HG02884 (cell line): ENCODE measurements around the gene CIB4.

Experiments
- ATAC-seq: cut with Tn5 transposase; IDR thresholded peaks from one replicate; pipeline ENCODE4 v1.9.1; 2021; ENCODE audit warnings: mild to moderate bottlenecking, moderate library complexity; ENCODE audit not compliant: unreplicated experiment

Gene CIB4

DNA sequence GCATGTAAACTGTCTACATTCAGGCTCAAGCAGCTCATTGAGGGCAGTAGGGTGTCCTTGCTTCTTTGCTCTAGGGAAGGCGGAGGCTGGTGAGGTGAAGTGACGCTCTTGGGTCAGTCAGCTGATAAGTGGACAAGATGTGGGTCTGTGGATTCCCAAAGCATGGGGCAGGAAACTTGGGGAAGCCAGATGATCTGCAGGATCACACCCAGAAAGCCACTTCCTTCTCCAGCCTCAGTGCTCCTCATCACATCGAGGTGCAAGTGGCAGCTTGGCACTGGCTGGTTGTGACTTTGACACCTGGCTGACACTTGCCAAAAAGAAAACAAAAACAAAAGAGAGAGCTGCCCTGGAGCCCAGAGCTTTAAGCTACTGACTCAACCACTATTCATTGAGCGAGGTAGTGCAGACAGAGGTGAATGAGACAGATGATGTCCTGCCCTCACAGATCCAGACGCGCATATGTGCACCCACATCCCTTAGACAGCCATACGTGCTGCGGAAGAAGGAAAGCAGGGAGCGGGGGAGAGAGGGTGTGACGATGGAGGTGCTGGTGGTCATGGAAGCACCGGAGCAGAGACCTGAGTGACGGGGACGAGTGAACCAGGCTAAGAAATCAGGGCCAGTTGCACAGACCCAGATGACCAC, 3.1 kb upstream of the CIB4 start:
- no peak for ATAC-seq

DNA sequence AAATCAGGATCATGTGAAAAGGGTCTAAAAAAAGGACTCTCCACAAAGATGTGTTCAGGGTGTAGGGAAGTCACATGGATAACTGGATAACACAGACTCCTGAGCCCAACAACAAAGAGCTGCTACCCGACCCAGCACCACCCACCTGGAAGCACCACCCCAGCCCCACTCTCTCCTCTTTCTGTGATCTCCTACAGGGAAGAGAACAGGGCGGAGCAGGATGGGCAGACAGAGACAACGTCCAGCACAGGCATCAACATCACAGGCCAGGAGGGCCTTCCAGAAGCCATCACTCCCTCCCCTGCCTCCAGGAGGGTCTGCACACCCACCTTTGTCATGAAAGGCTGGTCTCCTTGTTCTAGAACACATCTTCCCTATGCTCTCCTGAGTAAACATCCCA, 1.3 kb upstream of the CIB4 start:
- ATAC-seq: no peak

DNA sequence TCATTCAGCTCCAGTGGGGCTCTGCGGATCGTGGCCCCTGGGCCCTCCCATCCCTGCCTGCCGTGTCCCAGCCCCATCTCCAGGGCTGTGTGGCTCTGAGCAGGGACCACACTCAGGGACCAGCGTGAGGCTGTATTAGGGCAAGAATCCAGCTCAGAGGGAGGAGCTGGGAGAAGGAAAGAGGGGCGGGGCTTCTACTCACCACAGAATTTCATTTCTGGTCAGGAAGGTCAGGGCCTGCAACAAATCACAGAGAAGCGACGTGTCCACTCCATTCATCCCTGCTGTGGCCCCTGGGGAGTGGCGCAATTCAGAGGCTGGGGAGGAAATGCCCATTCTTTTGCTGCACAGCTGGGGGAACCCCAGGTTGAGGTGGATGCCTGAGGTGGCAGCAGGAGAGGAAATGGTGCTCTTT, 828 bp downstream of the CIB4 start:
- ATAC-seq: no peak

DNA sequence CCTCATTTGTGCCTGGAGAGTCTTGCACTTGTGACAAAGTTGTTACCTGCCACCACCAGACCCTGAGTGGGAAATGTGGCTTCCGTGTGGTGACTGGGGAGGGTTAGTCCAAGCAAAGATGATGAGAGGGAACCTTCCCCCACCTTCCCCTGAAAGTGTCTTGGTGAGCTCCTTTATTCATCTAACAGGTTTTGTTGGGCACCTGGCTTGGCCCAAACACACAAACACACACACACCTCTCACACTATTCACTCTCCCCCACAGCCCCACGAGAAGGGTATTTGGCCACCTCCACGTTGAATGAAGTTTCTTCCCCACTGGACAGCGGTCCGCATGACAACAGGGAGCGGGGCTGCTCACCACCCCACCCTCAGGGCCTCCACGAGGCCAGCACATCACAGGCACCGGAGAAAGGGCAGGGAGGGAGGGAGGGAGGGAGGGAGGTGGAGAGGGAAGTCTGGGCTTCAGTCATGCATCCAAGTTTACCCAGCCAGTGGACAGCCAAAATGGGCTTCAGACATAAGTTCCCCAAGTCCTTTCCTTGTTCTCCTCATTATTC, 1.4 kb downstream of the CIB4 start:
- no peak for ATAC-seq

DNA sequence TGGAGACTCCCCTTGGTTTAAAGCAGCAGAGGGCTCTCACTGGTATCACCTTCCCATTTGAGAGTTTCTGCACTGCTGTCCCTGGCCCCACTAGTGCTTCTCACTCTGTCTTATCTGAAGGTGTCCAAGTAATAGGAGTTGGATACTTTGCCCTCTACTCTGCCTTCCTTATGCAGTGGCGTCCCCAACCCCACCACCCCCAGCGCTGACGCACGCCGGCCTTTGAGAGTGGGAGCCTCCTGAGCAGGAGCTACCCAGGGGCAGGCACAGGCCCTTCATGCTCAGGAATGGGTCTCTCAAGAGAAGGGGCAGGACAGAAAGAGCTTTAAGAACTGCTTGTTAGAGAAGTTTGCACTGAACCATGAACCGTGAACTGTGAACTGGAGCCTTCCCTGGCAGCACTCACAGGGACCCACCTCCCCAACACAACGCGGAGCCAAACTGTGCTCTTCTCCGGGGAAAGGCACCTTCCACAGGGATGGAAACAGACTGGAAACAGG, 3.3 kb downstream of the CIB4 start:
- no peak for ATAC-seq

DNA sequence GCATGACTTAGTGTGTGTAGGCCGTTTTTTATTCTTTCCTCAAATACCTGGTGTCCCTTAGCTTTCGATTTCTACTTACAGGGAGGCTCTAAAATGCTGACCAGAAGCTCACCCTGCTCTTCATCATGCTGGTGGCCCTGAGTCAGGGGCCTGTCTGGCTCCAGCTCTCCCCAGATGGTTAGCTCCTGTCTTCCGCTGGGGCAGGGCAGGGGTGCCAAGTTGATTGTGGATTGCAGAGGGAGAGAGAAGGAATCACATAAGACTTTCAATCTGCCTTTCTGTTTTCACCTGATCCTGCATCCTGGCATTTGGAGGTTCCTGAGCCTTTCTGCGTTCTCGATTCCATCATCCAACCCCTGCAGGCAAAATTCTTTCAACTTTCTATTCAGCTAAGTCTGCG, 4.2 kb downstream of the CIB4 start:
- no peak for ATAC-seq

DNA sequence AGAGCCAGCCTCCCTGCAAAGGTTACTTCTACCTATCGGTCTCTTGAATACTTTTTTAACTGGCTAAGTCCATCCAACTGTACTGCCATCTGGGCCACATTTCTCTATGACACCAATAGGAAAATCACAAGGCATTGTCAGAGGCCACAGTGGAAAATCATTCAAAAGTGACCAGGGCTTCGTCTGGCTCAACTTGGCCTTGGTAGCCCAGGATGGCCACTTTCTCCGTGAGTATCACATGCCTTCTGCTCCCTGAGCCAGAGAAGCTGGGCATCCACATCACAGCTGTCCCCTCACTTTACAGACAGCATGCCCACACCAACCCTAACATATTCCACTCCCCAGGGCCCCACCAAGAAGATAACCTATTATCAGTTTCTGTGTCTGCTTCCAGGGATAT, 5.8 kb downstream of the CIB4 start:
- no peak for ATAC-seq

DNA sequence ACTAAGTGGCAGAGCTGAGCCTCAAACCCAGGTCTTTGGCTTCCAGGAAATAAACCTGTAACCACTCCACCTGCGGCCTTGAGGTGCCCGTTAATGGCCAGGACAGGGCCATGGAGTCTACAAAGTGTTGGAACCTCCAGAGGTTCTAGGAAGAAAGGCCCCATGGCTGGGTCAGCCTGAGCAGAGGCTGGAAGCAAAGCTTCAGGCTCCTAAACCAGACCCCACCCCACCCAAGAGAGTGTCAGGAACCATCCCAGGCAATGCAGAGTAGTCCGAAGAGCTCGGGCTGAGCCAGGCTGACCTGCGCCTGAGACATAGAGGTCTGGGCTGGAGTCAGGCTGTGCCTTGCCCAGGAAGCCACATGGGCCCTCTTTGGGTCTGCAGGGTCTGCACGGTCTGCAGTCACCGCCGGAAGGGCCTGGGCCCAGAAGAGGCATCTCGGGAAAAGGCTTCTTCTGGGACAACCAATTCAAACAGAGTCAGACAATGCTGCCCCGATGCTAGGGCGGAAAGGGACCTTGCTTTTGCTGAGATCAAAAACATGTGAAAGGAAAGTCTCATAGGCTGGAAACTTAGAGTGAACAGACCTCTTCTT, 6.4 kb downstream of the CIB4 start:
- no peak for ATAC-seq

DNA sequence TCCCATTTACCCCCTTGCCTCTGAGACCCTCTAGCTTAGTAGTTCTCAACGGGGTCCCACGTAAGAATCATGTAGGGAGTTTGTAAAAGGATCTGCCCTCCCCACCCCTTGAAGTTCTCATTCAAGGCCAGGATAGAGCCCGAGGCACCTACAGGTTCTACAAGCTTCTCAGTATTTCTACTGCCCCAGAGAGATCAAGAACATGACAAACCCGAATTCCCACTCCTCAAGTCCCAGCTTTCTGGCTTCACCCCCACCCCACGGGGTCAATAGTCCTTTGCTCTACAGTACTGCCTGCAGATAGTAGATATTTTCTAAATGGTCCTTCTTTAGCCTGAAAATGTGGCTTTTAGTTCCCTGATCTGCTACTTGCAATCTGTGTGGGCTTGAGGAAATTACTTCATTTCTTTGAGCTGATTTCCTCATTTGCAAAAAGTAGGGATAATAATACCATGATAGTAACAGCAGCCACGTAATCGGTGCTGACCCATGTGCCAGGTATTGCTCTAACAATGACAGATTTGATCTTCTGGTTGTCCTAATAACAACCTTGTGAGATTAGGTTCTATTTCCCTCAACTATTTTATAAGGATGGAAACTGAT, 7.1 kb downstream of the CIB4 start:
- ATAC-seq: no peak

DNA sequence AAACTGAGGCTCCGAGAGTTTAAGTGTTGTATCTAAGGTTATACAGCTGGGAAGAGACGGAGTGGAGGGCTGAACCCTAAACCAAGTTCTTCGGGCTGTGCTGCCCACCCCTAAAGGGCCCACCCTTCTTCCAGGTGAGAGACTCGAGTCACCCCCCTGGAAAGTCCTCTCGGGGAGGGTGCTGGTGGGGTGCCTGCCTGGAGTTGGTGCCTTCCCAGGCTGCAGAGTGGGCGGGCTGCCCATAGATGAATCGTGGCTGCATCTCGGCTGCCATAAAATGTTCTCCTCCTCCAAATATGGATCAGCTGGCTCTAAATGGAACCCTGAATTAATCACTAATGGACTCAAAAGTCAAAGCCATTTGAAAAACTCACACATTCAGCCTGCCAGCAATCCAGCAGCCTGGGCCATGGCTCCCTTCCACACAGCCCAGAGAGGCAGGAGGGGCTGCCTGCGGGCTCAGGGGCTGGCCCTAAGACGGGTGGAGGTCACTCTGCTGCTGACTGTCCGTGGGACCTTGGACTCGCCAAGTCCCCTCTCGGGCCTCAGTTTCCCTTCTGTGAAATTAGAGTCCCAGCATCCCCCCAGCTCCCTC, 7.7 kb downstream of the CIB4 start:
- ATAC-seq: no peak

DNA sequence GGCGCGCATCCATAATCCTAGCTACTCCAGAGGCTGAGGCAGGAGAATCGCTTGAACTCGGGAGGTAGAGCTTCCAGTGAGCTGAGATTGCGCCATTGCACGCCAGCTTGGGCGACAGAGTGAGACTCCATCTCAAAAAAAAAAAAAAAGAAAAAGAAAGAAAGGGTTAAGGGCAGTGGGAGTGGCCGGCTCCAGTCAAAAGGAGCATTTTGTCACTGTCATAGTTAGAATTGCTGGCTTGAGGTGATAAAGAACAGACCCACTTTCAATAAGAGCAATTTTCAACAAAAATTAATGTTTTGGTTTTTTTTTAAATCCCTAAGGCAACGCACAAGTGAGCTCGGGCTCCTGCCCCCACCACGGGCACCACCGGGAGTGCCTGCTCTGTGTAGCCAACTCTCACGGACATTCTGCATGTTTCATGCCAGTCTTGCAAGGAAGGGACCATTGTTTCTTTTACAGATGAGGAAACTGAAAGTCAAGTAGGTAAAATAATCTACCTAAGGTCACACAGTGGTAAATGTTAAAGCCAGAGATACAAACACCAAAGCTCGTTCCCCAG, 8.5 kb downstream of the CIB4 start:
- no peak for ATAC-seq

DNA sequence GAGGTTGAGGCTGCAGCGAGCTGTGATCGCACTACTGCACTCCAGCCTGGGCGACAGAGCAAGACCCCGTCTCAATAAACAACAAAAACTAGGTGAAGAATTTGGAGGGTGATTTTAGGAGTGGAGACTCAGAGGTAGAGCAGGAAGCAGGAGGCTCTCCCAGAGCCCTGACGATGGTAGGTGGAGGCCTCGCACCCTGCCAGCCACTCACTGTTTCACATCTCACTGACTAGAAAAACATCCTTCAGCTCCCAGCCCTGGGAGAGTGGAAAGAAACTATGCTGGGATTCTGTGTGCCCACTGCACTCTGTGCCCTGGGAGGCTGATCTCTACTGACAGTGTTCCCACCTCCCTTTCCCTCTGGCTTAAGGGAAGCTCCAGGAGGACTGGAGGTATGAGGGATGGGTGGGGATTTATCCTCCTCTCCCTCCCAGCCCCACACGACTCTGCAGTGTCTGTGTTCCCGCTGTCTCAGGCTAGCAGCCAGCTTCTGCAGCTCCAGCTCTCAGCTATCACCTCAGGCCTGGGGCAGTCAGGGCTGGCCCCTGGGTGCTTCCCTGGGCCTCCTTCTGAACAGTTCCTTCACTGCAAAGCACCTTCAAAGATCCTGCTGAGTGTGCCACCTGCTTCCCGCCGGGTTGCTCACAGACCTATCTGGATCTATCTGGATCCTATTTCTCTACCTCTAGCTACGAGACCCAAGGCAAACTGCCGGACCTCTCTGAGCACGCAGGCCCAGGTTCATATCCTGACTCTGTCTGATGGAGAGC, 9.6 kb downstream of the CIB4 start:
- ATAC-seq: no peak

DNA sequence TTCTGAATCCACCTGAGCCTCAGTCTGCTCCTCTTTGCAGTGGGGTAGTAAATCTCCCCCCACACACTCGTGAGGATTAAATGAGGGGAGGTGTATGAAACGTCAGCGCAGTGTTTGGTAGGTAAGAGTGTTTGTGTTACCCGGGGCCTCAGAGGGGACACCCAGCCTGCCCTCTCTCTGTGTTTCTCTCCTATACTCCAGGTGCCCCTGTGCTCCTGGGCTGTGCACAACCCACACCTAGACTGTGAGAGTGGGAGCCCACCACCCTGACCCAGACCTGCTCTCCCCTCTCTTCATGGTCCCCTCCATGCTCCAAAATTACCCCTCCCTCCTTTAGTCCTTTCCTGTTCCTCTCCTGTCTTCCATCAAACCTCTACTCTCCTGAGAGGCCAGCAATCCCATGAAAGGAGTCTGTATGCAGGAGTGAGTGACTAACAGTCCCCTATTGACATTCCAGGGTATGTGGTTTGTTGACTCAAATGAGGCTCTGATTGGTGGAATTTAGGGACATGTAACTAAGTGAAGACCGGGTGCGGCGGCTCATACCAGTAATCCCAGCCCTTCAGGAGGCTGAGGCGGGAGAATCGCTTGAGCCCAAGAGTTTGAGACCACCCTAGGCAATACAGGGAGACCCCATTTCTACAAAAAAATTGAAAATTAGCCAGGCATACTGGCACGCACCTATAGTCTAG, 10.4 kb downstream of the CIB4 start:
- no peak for ATAC-seq

DNA sequence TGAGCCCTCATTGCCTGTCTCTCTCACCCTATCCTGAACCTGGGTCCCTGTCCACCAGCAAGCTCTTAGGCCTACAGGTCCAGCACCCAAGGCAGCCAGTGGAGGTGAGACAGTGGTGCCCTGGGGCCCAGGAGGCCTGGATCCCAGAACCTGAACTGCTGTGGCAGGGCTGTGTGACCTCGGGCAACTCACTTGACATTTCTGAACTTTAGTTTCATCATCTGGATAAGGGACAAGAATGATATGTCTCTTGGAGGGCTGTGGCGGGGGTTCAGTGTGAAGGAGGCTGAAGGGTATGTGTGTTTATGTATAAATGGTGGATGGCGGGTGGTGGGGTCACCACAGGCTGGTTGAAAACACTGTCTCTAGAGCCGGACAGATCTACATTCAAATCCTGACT, 10.9 kb downstream of the CIB4 start:
- no peak for ATAC-seq

DNA sequence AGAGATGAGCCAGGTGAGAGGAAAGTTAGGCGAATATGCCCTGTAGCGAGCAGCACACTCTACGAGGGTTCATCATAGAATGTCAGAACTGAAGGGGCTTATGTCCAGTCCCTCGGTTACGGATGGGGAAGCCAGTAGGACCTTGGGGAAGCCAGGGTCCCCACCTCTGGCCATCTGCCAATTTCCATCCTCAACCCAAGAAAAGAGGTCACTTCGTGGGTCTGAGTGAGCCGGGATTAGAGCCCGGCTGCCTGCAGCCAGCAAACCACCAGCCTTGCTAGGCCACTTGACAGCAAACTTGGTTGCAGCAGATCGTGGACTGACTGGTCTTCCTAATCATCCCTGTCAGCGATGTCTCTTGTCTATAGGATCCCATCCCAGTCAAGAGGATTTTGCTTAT, 11.4 kb downstream of the CIB4 start:
- ATAC-seq: no peak

DNA sequence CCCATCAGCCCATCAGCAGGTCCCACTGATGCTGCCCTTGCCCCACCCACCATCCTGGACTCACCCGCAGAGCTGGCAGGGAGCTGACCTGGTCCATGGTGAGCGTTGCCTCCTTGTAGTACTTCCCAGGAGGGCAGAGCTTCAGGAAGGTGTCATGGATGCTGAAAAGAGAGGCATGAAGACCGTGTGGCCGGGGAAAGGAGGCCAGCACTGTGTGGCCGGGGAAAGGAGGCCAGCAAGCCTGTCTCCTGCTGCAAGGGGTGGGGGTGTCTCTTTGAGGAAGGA, 11.9 kb downstream of the CIB4 start:
- no peak for ATAC-seq

DNA sequence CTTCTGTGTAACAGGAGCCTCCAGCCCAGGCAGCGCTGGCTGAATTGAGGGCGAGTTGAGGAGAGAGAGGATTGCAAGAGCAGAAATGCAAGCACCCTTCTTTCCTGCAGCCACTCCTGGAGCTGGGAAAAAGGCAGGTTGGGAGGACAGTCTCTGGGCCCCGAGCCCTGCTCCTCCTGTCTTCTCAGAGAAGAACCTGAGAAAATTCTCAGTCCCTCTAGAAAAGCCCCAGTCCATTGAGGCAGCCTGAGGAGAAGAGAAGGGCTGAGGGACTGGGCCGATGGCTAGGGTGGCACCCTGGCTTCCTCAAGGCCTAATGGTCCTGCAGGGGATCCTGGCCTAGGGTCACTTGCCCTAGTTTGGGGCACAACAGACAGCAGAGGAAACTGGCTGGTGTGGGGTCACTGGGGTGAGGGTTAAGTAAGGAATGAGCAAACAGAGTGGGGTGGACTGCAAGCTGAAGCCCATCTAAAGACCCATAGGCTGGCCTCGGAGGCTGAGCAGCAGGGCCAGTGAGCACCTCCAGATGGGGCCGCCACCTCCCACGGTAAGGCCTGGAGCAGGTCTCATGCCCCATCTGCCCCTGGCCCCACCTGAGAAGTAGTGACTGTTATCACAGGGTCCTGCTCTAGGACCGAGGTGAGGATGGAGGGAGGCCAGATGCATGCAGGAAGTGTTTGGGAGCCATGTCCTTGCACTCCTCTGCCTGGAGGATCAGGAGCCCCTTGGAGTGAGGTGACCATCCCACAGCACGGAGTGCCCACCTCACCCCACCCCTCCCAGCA, 12.4 kb downstream of the CIB4 start:
- no peak for ATAC-seq

DNA sequence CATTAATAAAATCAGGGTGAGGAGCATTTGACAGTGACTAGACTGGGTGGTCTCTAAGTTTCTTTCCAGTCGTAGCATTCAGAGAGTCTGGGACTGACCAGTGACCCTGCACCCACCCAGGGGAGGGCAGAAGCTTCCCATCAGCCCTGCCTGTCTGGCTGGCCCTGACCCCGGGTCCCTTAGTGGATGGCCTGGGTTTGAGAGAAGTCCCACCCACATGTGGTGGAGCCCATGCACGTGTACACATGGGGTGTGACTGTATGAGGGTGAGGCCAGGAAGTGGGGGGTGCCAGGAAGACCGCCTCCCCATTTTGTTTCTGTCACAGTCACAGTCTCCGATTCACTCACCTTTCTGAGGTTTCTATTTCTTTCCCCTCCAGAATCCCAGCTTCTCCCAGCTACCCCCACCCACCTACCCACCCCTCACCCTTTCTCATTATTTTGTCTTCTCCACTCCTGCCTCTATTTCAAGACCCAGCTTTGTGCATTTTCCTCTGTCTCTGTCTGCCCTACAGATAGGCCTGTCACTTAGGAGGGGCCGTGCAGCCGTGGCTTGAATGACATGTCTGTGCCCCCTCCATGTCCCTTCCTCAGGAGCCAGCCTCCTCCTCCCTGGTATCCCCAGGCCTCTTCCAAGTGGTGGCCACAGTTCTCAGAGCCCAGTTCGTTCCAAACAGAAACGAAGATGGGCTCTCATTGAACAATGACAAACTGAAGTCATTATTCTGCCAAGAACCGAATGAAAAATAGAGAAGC, 13.6 kb downstream of the CIB4 start:
- no peak for ATAC-seq

DNA sequence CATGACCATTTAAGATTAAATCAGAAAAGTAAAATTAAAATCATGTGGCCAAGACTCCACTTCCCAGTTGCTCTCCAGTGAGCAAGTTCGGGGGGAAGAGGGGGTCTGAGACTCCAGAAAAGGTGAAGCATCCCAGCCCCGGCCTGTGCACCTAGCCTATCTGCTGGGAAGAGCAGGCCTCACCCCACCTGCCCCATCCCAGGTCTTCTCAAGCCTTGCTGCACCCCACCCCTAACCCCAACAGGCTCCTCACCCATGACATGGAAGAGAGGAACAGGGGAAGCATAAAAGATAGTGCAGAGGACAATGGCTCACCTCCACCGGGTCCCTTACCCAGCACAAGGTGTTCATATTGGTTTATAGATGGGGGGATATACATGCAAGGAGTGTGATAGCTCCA, 14.6 kb downstream of the CIB4 start:
- no peak for ATAC-seq
